Measurements from ENCODE around the gene PRPSAP2.
"Not testable (repeated sequence)": the region's sequence is repeated elsewhere in the genome, so short reads cannot be mapped to it uniquely, and the experiment has no call there.

The PRPSAP2 gene

DNA sequence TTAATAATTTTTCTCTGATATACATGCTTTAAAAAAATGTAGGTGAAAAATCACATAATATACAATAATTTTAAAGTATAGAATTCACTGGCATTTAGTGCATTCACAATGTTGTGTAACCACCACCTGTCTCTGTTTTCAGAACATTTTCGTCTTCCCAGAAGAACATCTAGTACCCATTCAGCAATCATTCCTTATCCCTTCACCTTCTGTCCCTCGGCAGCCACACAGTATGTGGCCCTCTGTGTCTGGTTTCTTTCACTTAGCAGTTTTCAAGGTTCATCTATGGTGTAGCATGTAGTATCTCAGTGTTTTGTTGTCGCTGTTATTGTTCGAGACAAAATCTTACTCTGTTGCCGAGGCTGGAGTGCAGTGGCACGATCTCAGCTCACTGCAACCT lies 33.6 kb downstream of the PRPSAP2 start:
- no peak for DNase-seq

DNA sequence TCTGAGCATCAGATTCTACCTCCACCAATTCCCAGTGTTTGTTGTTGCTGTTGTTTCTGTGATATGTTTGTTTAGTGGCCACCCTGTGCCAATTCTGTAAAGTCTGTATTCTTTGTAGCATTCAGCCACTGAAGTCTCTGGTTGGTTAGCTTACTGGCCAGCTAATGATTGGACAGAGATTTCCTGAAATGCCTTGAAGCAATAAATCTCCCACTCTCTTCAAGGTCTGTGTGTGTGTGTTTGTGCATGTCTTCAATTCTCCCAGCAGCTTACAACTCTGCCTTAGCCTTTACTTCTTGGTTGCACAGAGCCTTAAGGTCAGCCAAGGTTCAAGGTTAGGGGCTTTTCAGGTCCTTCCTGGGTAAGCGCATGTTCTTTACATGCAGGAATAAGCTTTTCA lies 38.2 kb downstream of the PRPSAP2 start:
- DNase-seq: no peak

DNA sequence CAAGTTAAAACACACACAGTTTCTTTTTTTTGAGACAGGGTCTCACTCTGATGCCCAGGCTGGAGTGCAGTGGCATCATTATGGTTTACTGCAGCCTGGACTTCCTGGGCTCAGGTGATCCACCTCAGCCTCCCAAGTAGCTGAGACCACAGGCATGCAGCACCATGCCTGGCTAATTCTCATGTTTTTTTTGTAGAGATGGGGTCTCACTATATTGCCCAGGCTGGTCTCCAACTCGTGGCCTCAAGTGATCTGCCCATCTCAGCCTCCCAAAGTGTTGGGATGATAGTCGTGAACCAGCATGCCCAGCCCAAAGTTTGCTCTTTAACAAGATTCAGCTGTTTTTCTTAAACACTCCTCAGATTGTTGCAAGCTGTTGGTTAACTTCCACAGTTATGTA lies 39.0 kb downstream of the PRPSAP2 start:
- DNase-seq: no peak

DNA sequence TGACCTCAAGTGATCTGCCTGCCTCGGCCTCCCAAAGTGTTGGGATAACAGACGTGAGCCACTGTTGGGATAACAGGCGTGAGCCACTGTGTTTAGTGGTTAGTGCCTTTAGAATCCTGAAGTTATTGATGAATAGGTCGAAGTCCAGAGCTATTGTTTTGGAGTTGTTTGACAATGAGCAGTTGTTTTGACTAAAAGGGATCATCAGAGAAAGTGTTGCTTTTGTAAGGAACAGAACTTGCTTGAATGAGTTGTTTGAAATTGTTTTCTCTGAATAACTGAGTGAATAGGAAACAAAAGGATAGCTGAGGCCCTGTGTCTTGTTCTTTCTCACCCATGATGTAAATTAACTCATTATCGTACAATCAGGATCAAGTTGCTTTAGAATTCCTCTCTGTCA lies 46.6 kb downstream of the PRPSAP2 start:
- no peak for DNase-seq

DNA sequence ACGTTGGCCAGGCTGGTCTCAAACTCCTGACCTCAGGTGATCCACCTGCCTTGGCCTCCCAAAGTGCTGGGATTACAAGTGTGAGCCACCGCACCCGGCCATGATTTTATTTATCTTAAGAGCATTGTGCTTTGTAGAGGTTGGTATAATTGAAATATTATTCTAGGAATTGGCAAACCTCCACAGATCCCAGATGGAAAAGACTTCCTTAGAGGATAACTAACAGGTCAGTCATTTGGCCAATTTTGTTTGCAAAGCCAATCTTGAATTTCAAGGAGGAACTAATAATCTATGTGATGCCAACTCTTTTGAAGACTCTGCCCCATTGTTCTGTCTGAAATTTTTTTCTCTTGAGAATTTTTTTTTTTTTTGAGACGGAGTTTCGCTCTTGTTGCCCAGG lies 47.3 kb downstream of the PRPSAP2 start:
- DNase-seq: no peak

DNA sequence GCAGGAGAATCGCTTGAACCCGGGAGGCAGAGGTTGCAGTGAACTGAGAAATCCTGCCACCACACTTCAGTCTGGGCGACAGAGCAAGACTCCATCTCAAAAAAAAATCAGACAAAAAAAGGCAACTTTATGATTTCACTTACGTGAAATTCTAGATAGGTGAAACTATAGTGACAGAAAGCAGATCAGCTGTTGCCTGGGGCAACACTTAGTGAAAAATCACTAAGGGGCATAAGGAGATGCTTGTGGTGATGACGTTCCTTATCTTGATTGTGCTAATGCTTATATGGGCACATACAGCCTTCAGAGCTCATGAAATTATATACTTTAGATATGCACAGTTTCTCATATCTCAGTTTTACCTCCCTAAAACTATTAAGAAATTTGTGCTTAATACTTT lies 52.4 kb downstream of the PRPSAP2 start:
- no peak for DNase-seq

DNA sequence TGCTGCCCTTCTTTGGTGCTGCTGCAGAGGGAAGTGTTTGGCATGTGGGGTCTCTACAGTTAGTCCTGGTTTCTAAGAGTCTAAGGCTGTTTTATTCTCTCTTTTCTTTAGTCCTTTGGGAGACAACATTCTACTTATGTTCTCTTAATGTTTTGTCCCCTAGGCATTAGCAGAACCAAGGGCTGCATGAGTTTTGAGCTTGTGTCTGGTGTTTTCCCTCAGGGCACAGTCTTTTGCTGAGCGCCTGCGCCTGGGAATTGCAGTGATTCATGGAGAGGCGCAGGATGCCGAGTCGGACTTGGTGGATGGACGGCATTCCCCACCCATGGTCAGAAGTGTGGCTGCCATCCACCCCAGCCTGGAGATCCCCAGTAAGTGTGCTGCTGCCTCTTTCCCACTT lies 53.0 kb downstream of the PRPSAP2 start:
- DNase-seq: no peak

DNA sequence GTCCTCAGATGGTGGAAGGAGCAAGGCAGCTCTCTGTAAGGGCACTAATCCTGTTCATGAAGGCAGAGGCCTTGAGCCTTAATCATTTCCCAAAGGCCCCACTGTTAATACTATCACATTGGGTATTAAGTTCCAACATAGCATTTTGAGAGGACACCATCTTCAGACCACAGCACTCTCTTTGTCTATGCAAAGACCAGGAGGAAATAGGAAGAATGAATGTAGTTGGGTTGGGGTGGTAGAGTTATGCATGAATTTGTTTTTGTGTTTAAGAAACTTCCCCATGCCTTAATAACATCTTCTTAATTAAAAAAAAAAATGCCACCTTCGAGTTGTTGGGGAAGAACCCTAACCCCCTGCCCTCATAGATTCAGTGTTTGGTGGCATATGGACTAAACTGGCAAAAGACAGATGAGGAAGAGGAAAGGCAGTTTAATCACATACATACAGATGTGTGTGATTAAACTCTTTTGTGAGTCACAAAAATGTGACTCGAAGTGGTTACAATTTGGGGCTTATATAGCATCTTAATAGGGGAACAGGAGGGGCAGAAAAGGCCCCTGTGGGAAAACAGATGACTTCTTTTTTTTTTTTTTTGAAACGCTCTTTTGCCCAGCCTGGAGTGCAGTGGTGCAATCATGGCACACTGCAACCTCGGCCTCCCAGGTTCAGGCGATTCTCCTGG lies 59.0 kb downstream of the PRPSAP2 start:
- no peak for DNase-seq

DNA sequence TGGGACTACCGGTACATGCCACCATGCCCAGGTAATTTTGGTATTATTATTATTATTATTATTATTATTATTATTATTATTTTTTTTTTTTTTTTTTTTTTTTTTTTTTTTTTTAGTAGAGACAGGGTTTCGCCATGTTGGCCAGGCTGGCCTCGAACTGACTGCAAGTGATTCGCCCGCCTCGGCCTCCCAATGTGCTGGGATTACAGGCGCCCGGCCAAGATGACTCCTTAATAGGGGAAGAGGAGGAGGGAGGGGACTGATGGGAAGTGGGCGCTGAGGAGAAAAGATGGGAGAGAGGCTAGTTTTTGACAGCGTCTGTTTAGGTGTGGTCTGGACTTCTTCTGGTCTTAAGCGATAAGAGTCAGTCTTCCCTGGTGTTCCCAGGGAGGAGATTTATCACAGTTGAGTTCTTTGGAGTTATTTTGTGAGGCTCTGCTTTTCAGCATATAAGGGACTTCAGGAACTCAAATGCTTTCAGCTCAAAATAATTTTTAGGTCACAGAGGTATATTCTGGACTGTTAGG lies 59.6 kb downstream of the PRPSAP2 start:
- no peak for DNase-seq

DNA sequence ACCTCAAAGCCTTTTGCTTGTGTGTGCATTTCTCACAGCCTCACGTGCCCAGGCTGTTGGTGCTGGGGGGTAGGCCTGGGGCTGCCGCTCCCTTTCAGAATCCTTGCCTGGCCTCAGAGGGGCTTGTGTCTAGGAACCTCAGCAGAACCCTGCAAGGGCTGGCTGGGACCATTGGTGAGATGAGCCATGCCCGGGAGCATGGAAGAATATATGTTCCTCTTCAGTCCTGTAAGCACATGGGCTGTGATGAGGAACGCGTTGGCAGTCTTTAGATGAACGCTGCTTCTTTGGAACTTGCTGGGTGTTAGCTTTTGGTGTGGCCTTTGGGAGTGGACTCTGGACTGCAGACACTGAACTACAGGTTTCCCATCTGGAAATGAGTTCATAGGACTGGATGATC lies 62.0 kb downstream of the PRPSAP2 start:
- DNase-seq: no peak

DNA sequence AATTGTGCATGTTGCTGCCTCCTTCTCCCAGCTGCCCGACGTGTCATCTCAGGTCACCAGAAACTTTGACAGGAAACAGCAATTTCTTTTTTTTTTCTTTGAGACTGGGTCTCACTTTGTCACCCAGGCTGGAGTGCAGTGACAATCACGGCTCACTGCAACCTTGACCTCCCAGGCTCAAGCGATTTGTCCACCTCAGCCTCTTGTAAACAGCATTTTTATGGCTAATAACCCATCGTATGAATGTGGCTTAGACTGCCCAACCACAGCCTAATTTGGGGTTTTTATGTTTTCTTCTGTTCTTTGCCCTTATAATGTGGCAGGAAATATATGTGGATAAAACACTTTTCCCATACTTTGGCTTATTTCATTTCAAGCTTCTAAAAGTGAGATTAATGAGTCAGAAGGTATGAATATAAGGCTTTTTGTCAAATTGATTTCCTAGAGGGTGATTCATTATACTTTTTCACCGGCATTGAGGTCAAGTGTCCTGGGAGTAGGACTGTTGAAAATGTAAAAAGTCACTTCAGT lies 63.0 kb downstream of the PRPSAP2 start:
- no peak for DNase-seq

DNA sequence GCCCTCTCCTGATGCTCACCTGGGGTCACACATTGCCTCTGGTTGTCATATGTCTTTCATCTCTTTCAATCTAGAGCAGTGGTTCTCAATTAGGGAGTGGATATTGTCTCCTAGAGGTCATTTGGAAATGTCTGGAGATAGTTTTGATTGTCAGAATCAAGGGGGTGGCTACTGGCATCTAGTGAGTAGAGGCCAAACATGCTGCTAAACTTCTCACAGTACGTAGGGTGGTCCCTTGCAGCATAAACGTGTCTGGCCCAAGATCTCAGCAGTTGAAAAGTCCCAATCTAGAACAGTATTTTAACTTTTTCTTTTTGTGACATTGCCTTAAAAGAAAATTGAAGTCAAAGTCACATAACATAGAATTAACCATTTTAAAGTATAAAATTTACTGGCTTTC lies 63.6 kb downstream of the PRPSAP2 start:
- DNase-seq: no peak

DNA sequence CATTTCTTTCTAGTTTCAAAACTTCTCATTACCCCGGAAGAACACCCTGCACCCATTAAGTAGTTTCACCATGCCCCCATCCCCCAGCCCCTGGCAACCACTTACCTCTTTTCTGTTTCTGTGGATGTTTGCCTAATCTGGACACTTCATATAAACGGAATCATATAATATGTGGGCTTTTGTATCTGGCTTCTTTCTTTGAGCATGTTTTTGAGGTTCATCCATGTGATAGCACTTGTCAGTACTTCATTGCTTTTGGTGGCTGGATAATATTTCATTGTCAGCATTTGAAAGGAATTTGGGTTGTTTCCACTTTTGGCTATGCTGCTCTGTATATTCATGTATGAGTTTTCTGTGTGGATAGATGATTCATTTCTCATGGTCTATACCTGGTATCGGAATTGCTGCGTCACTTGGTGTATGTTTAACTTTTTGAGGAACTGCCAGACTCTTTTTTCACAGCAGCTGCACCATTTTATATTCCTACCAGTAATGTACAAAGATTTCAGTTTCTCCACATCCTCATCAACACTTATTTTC lies 64.1 kb downstream of the PRPSAP2 start:
- no peak for DNase-seq

DNA sequence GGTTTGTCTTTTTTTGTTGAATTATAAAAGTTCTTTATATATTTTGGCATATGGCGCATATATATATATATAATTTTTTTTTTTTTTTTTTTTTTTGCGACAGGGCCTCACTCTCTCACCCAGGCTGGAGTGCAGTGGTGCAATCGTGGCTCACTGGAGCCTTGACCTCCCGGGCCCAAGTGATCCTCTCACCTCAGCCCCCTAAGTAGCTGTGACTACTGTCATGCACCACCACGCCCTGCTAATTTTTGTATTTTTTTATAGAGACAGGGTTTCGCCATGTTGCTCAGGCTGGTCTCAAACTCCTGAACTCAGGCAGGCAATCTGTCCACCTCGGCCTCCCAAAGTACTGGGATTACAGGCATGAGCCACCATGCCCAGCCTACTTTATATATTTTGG lies 64.7 kb downstream of the PRPSAP2 start:
- not testable (repeated sequence) for DNase-seq

DNA sequence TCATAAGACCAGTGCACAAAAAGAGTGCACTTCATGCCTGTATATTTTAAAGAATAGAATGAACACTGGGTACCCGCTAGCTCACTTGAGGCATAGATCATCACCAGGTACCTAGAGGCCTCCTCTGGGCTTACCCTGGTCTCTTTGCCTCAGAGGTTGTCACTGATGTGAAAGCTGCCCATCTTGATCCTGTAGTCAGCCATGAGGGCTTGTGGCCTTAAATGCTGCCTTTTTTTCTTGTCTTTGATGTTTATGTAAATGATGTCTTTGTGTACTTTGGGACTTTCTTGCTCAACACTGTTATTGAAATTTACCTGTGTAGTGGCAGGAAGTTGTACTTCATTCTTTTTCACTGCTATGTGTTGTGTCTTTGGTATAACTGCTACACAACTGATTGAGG lies 67.3 kb downstream of the PRPSAP2 start:
- no peak for DNase-seq

DNA sequence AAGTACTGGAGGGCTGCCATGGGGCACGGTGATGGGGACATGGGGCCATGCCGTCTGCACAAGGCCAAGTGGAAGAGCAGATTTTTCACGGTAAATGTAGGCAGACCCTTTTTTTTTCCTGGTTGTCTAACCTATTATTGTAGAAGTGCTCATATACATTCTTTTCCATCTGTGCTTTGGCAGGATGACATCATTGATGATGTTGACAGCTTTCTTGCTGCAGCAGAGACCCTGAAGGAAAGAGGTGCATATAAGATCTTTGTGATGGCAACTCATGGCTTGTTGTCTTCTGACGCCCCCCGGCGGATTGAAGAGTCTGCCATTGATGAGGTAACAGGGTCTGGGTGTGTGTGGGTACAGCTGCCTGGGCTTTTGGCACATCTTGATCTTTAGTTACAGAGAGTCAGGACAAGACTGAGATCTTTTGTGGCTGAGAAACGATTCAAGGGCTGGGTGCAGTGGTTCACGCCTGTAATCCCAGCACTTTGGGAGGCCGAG lies 70.7 kb downstream of the PRPSAP2 start:
- DNase-seq: no peak

DNA sequence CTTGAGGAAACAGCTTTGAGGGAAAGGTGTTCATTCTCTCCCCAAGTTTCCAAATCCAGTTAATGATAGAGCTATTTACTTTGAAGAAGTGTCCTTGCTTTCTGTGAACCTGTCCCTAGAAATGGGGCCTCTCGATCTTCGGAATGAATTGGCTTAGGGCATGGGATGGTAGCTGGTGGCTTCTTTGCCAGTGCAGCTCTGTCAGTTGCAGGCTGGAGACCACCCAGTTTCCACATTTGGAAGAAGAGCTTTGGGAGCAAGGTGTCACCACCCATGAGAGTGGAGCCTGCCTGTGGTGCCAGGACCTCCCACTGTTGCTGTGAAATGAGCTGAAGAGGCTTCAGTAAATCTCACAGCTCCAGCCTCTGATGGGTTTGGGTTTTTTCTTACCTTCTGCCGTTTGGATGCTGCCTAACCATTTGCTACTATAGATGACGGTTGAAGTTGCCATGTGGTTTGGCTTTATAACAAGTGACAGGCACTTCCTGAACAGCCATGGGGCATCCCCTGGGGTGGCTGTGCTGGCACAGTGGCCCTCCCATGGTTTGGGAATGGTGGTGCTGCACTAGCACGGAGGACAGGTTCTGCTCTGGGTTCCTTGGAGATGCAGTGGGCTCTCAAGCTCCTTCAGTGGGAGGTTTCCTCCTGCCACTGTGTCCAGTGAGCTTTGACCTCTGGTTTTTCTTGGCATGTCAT lies 74.6 kb downstream of the PRPSAP2 start:
- DNase-seq: no peak

DNA sequence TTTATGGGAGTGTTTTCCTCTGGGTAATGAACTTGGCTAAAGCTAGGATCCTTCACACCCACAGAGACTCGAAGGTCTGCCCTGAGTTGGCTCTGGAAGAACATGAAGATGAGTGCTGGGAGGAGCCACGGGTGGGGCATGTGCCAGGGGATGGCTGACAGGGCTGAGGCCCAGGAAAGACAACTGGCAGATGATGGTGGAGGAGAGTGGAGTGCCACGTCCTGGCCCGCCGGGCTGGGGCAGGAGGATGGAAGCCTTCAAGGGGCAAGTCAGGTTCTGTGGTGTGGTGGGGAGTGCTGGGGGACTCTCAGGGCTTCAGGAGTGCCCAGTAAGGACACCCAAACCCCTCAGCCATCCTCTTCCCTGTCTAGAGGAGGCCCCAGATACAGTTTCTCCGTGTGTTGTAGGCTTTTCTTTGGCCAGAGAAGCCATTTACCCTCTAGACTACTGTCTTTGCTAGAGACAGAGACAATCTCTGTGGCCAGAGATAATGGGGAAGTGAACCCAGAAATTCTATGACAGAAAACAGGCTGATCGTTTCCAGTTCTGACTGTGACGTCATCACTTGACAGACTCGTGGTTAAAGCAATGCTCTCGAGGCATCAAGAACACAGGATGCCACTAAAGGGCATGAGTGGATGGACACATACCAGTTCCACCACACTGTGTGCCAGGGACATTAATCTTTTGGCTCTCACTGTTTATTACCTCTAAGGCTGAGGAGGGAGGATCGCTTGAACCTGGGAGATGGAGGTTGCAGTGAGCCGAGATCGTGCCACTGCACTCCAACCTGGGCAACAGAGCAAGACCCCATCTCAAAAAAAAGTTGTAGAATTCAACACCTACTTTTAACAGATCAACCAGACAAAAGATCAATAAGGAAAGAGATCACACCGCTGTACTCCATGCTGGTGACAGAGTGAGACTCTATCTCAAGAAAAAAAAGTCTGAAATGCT lies 75.4 kb downstream of the PRPSAP2 start:
- no peak for DNase-seq

DNA sequence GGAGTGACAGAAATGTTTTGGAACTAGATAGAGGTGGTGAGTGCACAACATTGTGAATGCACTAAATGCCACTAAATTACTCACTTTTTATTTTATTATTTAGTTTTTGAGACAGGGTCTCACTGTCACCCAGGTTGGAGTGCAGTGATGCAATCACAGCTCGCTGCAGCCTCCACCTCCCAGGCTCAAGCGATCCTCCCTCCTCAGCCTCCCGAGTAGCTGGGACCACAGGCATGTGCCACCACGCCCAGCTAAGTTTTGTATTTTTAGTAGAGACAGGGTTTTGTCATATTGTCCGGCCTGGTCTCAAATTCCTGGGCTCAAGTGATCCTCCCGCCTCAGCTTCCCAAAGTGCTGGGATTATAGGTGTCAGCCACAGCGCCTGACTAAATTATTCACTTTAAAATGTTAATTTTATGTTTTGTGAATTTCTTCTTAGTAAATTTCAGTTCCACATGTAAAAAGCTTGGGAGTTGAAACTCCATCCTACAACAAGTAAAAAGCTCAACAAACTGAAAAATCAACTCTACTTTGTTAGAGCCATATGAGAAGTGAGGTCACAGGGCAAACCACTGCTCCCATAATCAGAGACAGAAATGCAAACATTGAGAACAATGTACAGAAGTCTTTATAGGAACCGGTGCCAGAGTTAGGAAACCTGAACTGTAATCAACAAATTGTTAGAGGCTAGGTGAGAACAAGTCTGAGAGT lies 80.2 kb downstream of the PRPSAP2 start:
- no peak for DNase-seq

DNA sequence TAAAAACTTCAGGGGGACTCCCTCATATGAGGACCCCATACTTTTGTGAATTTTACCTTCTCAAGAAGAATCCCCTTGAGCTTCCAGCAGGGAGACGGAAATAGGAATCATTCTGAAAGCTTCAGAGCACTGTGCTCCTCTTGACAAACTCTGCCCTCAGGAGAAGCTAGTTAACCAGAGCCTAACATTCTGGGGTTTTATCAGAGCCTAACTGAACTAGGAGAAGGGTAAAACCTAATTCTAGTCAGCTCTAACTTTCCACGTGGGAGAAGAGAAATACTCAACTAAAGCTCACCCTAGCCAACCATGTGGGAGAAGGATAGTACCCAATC lies 80.7 kb downstream of the PRPSAP2 start:
- no peak for DNase-seq

DNA sequence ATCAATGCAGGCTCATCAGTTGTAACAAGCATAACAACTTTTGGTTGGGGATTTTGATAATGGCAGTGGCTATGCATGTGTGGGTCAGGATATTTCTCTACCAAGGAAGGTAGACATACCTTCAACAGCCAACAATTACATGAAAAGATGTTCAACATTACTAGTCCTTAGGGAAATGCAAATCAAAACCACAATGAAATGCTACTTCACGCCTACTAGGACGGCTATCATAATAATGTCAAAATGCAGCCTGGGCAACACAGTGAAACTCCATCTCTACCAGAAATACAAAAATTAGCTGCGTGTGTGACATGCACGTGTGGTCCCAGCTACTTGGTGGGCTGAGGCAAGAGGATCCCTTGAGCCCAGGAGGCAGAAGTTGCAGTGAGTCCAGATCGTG lies 86.7 kb downstream of the PRPSAP2 start:
- no peak for DNase-seq

DNA sequence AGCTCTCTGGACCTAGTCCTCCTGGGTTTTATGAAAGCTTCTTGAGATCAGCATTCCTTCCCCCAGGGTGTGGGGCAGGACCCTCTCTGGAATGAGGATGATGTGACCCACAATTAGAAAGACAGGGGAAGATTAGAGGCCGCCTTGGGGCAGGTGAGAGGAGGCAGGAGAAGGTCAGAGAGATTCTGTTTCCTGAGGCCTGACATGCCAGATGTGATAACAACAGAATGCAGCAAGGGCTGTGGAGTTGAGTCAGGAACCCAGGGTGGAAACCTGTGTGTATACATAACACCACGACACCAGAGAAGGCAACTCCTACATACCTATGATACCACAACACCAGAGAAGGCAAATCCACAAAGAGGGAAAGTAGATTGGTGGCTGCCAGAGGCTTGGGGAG lies 88.6 kb downstream of the PRPSAP2 start:
- DNase-seq: no peak

Data from DMS53 (cell line).